ENCODE data around the gene NKX6-2.

DNA sequence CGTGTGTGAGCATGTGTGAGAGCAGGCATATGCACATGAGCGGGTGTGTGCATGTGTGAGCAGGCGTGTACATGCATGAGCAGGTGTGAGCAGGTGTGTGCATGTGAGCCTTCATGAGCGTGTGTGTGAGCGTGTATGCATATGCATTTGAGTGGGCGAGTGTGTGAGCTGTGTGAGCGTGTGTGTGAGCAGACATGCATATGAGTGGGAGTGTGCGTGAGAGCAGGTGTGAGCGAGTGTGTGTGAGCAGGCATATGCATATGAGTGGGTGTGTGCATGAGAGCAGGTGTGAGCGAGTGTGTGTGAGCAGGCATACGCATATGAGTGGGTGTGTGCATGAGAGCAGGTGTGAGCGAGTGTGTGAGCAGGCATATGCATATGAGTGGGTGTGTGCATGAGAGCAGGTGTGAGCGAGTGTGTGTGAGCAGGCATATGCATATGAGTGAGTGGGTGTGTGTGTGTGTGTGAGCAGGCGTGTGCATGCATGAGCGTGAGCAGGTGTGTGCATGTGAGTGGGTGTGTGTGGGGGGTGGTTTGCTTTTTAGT is 30.7 kb downstream of the NKX6-2 start:
- TF ChIP-seq, protein P1, sequence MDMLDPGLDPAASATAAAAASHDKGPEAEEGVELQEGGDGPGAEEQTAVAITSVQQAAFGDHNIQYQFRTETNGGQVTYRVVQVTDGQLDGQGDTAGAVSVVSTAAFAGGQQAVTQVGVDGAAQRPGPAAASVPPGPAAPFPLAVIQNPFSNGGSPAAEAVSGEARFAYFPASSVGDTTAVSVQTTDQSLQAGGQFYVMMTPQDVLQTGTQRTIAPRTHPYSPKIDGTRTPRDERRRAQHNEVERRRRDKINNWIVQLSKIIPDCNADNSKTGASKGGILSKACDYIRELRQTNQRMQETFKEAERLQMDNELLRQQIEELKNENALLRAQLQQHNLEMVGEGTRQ (IDR thresholded peaks at IDR 0.05; ENCODE audit: borderline replicate concordance, low read depth, low read length), result no peak
- TF ChIP-seq, protein P2, sequence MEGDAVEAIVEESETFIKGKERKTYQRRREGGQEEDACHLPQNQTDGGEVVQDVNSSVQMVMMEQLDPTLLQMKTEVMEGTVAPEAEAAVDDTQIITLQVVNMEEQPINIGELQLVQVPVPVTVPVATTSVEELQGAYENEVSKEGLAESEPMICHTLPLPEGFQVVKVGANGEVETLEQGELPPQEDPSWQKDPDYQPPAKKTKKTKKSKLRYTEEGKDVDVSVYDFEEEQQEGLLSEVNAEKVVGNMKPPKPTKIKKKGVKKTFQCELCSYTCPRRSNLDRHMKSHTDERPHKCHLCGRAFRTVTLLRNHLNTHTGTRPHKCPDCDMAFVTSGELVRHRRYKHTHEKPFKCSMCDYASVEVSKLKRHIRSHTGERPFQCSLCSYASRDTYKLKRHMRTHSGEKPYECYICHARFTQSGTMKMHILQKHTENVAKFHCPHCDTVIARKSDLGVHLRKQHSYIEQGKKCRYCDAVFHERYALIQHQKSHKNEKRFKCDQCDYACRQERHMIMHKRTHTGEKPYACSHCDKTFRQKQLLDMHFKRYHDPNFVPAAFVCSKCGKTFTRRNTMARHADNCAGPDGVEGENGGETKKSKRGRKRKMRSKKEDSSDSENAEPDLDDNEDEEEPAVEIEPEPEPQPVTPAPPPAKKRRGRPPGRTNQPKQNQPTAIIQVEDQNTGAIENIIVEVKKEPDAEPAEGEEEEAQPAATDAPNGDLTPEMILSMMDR (IDR thresholded peaks at IDR 0.05 in 2 of 3, conservative IDR thresholded peaks at IDR 0.05 in 1 of 3; ENCODE audit: control insufficient read depth in 2 of 3, extremely low read depth in 1 of 3, insufficient read depth in 1 of 3, low read depth in 3 of 3, low read length in 3 of 3), result no peak
- no peak for TF ChIP-seq IKZF1 (conservative IDR thresholded peaks at IDR 0.05)
- no peak for TF ChIP-seq BACH1 (IDR thresholded peaks at IDR 0.05; ENCODE audit: borderline replicate concordance)
- TF ChIP-seq, protein P3, sequence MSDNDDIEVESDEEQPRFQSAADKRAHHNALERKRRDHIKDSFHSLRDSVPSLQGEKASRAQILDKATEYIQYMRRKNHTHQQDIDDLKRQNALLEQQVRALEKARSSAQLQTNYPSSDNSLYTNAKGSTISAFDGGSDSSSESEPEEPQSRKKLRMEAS (IDR thresholded peaks at IDR 0.05; ENCODE audit: low read depth, low read length), result no peak
- TF ChIP-seq NRF1 (conservative IDR thresholded peaks at IDR 0.05; ENCODE audit: low read depth, low read length), result no peak
- no peak for TF ChIP-seq SP1 (IDR thresholded peaks at IDR 0.05; ENCODE audit: low read depth, low read length)
- no peak for TF ChIP-seq CEBPB (IDR thresholded peaks at IDR 0.05; ENCODE audit: borderline replicate concordance in 1 of 2, low read depth in 2 of 2, low read length in 2 of 2)
- TF ChIP-seq GATAD2B (conservative IDR thresholded peaks at IDR 0.05; ENCODE audit: low read depth), result no peak

Data from GM12878 (cell line).